ENCODE results near the gene NEMP2.

The NEMP2 gene

DNA sequence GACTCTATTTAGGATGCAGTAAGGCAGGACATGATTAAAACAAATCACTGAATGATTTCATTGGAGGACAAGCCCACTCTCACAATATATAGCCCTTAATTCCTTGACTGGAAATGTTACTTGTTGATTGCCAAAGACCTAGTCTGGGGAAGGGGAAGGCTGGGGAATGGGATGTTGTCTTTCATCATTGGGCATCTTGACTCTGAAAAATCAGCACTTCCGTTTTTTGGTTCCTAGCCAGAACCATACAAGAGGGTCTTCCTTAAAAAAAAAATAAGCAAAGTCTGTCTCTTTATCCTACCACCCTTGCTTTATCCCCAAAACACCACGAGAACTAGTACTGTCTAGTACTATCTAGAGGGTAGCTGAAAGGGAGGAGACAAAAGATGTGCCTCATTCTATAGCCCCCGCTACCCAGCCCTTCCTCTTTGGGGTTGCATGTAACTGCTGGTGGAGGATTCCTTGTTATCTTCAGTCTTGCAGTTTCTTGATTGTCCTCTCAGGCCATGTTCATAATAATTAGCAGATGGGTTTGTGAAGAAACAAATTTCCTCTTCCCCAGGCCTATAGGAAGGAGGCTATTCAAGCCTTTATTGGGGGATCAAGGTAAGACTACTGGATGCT is 55.8 kb downstream of the NEMP2 start:
- no peak overlapping the region for H3K9ac ChIP-seq (ENCODE audit: low read length)
- H3K4me1 ChIP-seq (ENCODE audit: low read length) = no peaks in the 10 kb centered on the region
- no peak overlapping the region for H3K4me2 ChIP-seq (ENCODE audit: low read depth, low read length)
- no peak overlapping the region for H3K4me3 ChIP-seq (ENCODE audit: low read length)
- H3K9me2 ChIP-seq (replicated peaks; ENCODE audit: insufficient read depth, low read length) = no peaks in the 10 kb centered on the region
- TF ChIP-seq, protein P1, sequence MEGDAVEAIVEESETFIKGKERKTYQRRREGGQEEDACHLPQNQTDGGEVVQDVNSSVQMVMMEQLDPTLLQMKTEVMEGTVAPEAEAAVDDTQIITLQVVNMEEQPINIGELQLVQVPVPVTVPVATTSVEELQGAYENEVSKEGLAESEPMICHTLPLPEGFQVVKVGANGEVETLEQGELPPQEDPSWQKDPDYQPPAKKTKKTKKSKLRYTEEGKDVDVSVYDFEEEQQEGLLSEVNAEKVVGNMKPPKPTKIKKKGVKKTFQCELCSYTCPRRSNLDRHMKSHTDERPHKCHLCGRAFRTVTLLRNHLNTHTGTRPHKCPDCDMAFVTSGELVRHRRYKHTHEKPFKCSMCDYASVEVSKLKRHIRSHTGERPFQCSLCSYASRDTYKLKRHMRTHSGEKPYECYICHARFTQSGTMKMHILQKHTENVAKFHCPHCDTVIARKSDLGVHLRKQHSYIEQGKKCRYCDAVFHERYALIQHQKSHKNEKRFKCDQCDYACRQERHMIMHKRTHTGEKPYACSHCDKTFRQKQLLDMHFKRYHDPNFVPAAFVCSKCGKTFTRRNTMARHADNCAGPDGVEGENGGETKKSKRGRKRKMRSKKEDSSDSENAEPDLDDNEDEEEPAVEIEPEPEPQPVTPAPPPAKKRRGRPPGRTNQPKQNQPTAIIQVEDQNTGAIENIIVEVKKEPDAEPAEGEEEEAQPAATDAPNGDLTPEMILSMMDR (IDR thresholded peaks at IDR 0.05; ENCODE audit: low read length) = no peak
- no peak for TF ChIP-seq EZH2 (optimal IDR thresholded peaks at IDR 0.05; ENCODE audit: low read depth, low read length)
- no peak for TF ChIP-seq EZH2phosphoT487 (IDR thresholded peaks at IDR 0.05; ENCODE audit: low read length)
- H3K27me3 ChIP-seq (replicated peaks; ENCODE audit: insufficient read depth, low read length) = no peaks in the 10 kb centered on the region
- H2AFZ ChIP-seq (ENCODE audit: low read length) = no peak overlapping the region
- H3K36me3 ChIP-seq (replicated peaks; ENCODE audit: insufficient read depth, low read length) = no peaks in the 10 kb centered on the region
- no peak overlapping the region for H3K27ac ChIP-seq (ENCODE audit: low read length)
- DNase-seq = no peak
- H3F3A ChIP-seq (ENCODE audit: insufficient read depth, low read length) = no peaks in the 10 kb centered on the region
- H3K79me2 ChIP-seq (ENCODE audit: low read length) = no peaks in the 10 kb centered on the region
- no peaks in the 10 kb centered on the region for H3K9me3 ChIP-seq (replicated peaks; ENCODE audit: insufficient read depth, low read length)
- no peaks in the 10 kb centered on the region for H4K20me1 ChIP-seq (ENCODE audit: insufficient read depth, low read length)

DNA sequence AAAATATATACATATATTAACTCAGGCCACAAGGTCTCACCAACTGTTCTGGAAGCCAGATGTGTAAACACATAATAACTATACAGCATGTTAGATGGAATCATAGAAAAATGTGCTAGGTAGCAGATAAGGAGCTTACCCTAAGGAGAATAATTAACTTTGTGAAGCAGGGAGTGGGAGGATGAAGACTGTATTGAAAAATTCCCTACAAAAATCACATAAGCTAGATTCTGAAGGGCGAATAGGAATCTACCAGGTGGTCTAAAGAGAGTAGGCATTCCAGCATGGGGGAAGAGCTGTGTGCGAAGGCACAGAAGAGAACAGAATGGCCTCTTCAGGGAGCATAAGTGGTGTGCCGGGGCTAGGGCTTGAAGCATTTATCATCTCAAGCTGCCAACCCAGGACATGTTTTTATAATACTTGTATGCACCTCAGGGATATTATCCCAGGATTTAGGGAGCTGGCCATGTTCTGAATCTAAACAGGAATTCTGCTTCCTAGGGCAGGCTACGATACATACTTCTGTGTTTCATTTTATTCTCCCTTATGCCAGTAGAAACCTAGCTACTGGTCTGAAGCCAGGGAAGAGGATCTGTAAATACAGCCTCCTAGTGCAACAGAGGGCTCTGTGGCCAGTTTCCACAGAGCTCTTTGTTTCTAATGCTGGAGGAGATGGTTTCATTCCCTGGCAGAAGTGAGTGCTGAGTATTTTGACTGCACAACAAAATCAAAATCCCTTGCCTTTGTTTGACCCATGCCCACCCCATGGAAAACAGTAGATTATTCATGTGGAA is 56.7 kb downstream of the NEMP2 start:
- Histone ChIP-seq H3K4me1 (ENCODE audit: low read length) (no peaks in the 10 kb centered on the region), H3K36me3 (replicated peaks; ENCODE audit: insufficient read depth, low read length) (no peaks in the 10 kb centered on the region), H3F3A (ENCODE audit: insufficient read depth, low read length) (no peaks in the 10 kb centered on the region), H2AFZ (ENCODE audit: low read length) (no peak overlapping the region), H3K9me2 (replicated peaks; ENCODE audit: insufficient read depth, low read length) (no peaks in the 10 kb centered on the region), H3K9me3 (replicated peaks; ENCODE audit: insufficient read depth, low read length) (no peaks in the 10 kb centered on the region), H3K79me2 (ENCODE audit: low read length) (no peaks in the 10 kb centered on the region), H3K4me3 (ENCODE audit: low read length) (no peak overlapping the region), H4K20me1 (ENCODE audit: insufficient read depth, low read length) (no peaks in the 10 kb centered on the region), H3K27ac (ENCODE audit: low read length) (no peak overlapping the region), H3K9ac (ENCODE audit: low read length) (no peak overlapping the region), H3K4me2 (ENCODE audit: low read depth, low read length) (no peak overlapping the region), H3K27me3 (replicated peaks; ENCODE audit: insufficient read depth, low read length) (no peaks in the 10 kb centered on the region)
- no peak for DNase-seq
- TF ChIP-seq EZH2phosphoT487 (IDR thresholded peaks at IDR 0.05; ENCODE audit: low read length) = no peak
- TF ChIP-seq, protein P1 (IDR thresholded peaks at IDR 0.05; ENCODE audit: low read length) = no peak

DNA sequence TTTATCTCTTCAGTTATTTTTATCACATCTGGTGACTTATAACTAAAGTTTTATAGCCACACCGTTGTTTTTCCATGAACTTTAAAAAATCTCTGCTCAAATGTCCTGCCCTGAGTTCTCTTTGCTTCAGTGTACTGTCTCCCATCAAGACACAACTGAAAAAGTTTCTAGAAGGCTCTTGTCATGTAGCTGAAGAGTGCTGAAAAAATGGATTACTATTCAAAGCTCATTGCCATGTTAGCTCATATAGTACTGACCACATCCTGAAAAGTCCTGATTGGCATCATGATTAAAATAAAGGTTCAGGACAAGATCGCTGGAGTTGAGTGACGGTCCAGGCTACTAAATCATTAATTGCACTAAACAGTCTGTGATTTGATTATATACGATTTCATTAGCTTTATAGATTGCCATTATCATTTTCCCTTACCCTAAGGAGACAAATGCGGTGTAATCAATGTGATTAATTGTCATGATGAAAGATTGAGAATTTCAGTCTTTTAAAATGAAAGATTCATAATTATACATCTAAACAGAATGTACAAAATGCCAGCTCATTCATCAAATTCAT is 64.2 kb downstream of the NEMP2 start:
- no peak for DNase-seq
- Histone ChIP-seq H3K79me2 (ENCODE audit: low read length) (peaks cover 8% of the 10 kb centered on the region; the same call in 1 of the 2 replicates), H3K36me3 (replicated peaks; ENCODE audit: insufficient read depth, low read length) (no peaks in the 10 kb centered on the region), H2AFZ (ENCODE audit: low read length) (no peak overlapping the region), H3K27me3 (replicated peaks; ENCODE audit: insufficient read depth, low read length) (no peaks in the 10 kb centered on the region), H4K20me1 (ENCODE audit: insufficient read depth, low read length) (no peaks in the 10 kb centered on the region), H3K4me3 (ENCODE audit: low read length) (no peak overlapping the region), H3K9me3 (replicated peaks; ENCODE audit: insufficient read depth, low read length) (no peaks in the 10 kb centered on the region), H3K4me2 (ENCODE audit: low read depth, low read length) (no peak overlapping the region), H3K4me1 (ENCODE audit: low read length) (peaks cover 17% of the 10 kb centered on the region), H3F3A (ENCODE audit: insufficient read depth, low read length) (0 out of 2 replicates have a peak, but pooled peaks cover 1% of the 10 kb centered on the region), H3K27ac (ENCODE audit: low read length) (no peak overlapping the region), H3K9ac (ENCODE audit: low read length) (no peak overlapping the region), H3K9me2 (replicated peaks; ENCODE audit: insufficient read depth, low read length) (no peaks in the 10 kb centered on the region)
- TF ChIP-seq EZH2phosphoT487 (IDR thresholded peaks at IDR 0.05; ENCODE audit: low read length) = no peak
- TF ChIP-seq EZH2 (optimal IDR thresholded peaks at IDR 0.05; ENCODE audit: low read depth, low read length) = no peak
- TF ChIP-seq, protein P1 (IDR thresholded peaks at IDR 0.05; ENCODE audit: low read length) = no peak
